Stimulated activated memory B cell treated with anti-CD40 and anti-IgM and Interleukin-4, amounts not matched to agents 10 μg/mL and 1 μg/mL and 100 μg/mL, for 72 hours (primary cell): ENCODE data around the gene CD244.
"Not testable (repeated sequence)": the region's sequence is repeated elsewhere in the genome, so short reads cannot be mapped to it uniquely, and the experiment has no call there.

Experiments used
- ATAC-seq: fragments of 150-1000 bp; cut with Tn5 transposase; 2 replicates; pipeline ENCODE4 v1.10.0; 2021
- H3K27ac Mint-ChIP-seq: one replicate; pipeline ENCODE4 v1.8.0; 2022; ENCODE audit warnings: mild to moderate bottlenecking, mixed read lengths
- H3K27me3 Mint-ChIP-seq: one replicate; pipeline ENCODE4 v1.8.0; 2022; ENCODE audit warnings: mixed read lengths
- H3K36me3 Mint-ChIP-seq: one replicate; pipeline ENCODE4 v1.8.0; 2022; ENCODE audit warnings: mixed read lengths
- H3K4me1 Mint-ChIP-seq: one replicate; pipeline ENCODE4 v1.8.0; 2022; ENCODE audit warnings: mixed read lengths
- H3K4me3 Mint-ChIP-seq: one replicate; pipeline ENCODE4 v1.8.0; 2022; ENCODE audit warnings: mild to moderate bottlenecking, moderate library complexity, mixed read lengths
- H3K9me3 Mint-ChIP-seq: one replicate; pipeline ENCODE4 v1.8.0; 2022; ENCODE audit warnings: mixed read lengths

The CD244 gene

GRCh38 chr1:160862203-160863060, at the start of gene CD244:
CD244 (minus strand) TSS chr1:160862887; CDS start chr1:160862677, 210 bp downstream.
- no peaks in the 10 kb centered on the region for H3K36me3 Mint-ChIP-seq
- peaks cover 10% of the 10 kb centered on the region for H3K27me3 Mint-ChIP-seq
- no peaks in the 10 kb centered on the region for H3K9me3 Mint-ChIP-seq
- peak; percentile 82 for ATAC-seq
- H3K4me3 Mint-ChIP-seq: no peak within 1 kb of the TSS
- H3K27ac Mint-ChIP-seq: peak within 1 kb of the TSS; percentile 18
- peaks cover 24% of the 10 kb centered on the region for H3K4me1 Mint-ChIP-seq

GRCh38 chr1:160911925-160912324, 49.2 kb upstream of the CD244 start:
- Mint-ChIP-seq H3K27me3 (no peaks in the 10 kb centered on the region), H3K4me1 (no peaks in the 10 kb centered on the region), H3K27ac (no peak overlapping the region)

GRCh38 chr1:160911441-160911840, 48.8 kb upstream of the CD244 start:
- H3K27ac Mint-ChIP-seq: no peak overlapping the region
- H3K9me3 Mint-ChIP-seq: no peaks in the 10 kb centered on the region
- no peaks in the 10 kb centered on the region for H3K27me3 Mint-ChIP-seq
- H3K36me3 Mint-ChIP-seq: no peaks in the 10 kb centered on the region
- ATAC-seq: no peak
- no peaks in the 10 kb centered on the region for H3K4me1 Mint-ChIP-seq
- H3K4me3 Mint-ChIP-seq: no peak overlapping the region

More at GRCh38 chr1:160911925-160912324, 49.2 kb upstream of the CD244 start:
- ATAC-seq: no peak
- no peaks in the 10 kb centered on the region for H3K9me3 Mint-ChIP-seq
- H3K4me3 Mint-ChIP-seq: no peak overlapping the region
- H3K36me3 Mint-ChIP-seq: no peaks in the 10 kb centered on the region

GRCh38 chr1:160910170-160910750, 47.6 kb upstream of the CD244 start:
- H3K4me1 Mint-ChIP-seq: no peaks in the 10 kb centered on the region
- no peak for ATAC-seq
- H3K4me3 Mint-ChIP-seq: no peak overlapping the region
- H3K27ac Mint-ChIP-seq: no peak overlapping the region
- no peaks in the 10 kb centered on the region for H3K9me3 Mint-ChIP-seq
- no peaks in the 10 kb centered on the region for H3K36me3 Mint-ChIP-seq
- H3K27me3 Mint-ChIP-seq: no peaks in the 10 kb centered on the region

GRCh38 chr1:160907976-160908375, 45.3 kb upstream of the CD244 start:
- H3K4me1 Mint-ChIP-seq: no peaks in the 10 kb centered on the region
- no peaks in the 10 kb centered on the region for H3K27me3 Mint-ChIP-seq
- no peak overlapping the region for H3K4me3 Mint-ChIP-seq
- no peak overlapping the region for H3K27ac Mint-ChIP-seq
- ATAC-seq: no peak
- no peaks in the 10 kb centered on the region for H3K36me3 Mint-ChIP-seq
- H3K9me3 Mint-ChIP-seq: no peaks in the 10 kb centered on the region

GRCh38 chr1:160905617-160905989, 42.9 kb upstream of the CD244 start:
- Mint-ChIP-seq H3K4me3 (no peak overlapping the region), H3K9me3 (no peaks in the 10 kb centered on the region), H3K4me1 (no peaks in the 10 kb centered on the region), H3K27me3 (peaks cover under 1% of the 10 kb centered on the region), H3K36me3 (no peaks in the 10 kb centered on the region), H3K27ac (no peak overlapping the region)
- no peak for ATAC-seq

- Mint-ChIP-seq H3K4me3 (no peak overlapping the region), H3K27ac (no peak overlapping the region), H3K9me3 (no peaks in the 10 kb centered on the region), H3K4me1 (no peaks in the 10 kb centered on the region), H3K27me3 (peaks cover 6% of the 10 kb centered on the region), H3K36me3 (no peaks in the 10 kb centered on the region)
- no peak for ATAC-seq
Measured at GRCh38 chr1:160904783-160905616, 42.3 kb upstream of the CD244 start.

GRCh38 chr1:160902251-160902650, 39.6 kb upstream of the CD244 start:
- H3K27ac Mint-ChIP-seq, H3K4me1 Mint-ChIP-seq, ATAC-seq, H3K4me3 Mint-ChIP-seq, H3K9me3 Mint-ChIP-seq, H3K36me3 Mint-ChIP-seq: not testable (repeated sequence)
- H3K27me3 Mint-ChIP-seq: peaks cover 29% of the 10 kb centered on the region

GRCh38 chr1:160901768-160902167, 39.1 kb upstream of the CD244 start:
- Mint-ChIP-seq H3K9me3 (no peaks in the 10 kb centered on the region), H3K4me1 (no peaks in the 10 kb centered on the region), H3K4me3 (no peak overlapping the region), H3K27me3 (peaks cover 33% of the 10 kb centered on the region), H3K27ac (no peak overlapping the region), H3K36me3 (no peaks in the 10 kb centered on the region)
- ATAC-seq: no peak

GRCh38 chr1:160900683-160901082, 38.0 kb upstream of the CD244 start:
- not testable (repeated sequence) for ATAC-seq, H3K9me3 Mint-ChIP-seq, H3K4me3 Mint-ChIP-seq, H3K27ac Mint-ChIP-seq, H3K36me3 Mint-ChIP-seq, H3K4me1 Mint-ChIP-seq
- H3K27me3 Mint-ChIP-seq: peaks cover 44% of the 10 kb centered on the region

GRCh38 chr1:160894368-160895135, 31.9 kb upstream of the CD244 start:
- H3K9me3 Mint-ChIP-seq: peaks cover 11% of the 10 kb centered on the region
- peaks cover 84% of the 10 kb centered on the region for H3K27me3 Mint-ChIP-seq
- not testable (repeated sequence) for H3K27ac Mint-ChIP-seq, H3K4me3 Mint-ChIP-seq, H3K4me1 Mint-ChIP-seq, ATAC-seq
- H3K36me3 Mint-ChIP-seq: peaks cover 12% of the 10 kb centered on the region

GRCh38 chr1:160891474-160891873, 28.8 kb upstream of the CD244 start:
- no peak for ATAC-seq
- Mint-ChIP-seq H3K4me1 (no peaks in the 10 kb centered on the region), H3K9me3 (peaks cover 11% of the 10 kb centered on the region), H3K27ac (no peak overlapping the region), H3K36me3 (peaks cover 12% of the 10 kb centered on the region), H3K27me3 (peaks cover 56% of the 10 kb centered on the region), H3K4me3 (no peak overlapping the region)

- Mint-ChIP-seq H3K27me3 (peaks cover 30% of the 10 kb centered on the region), H3K4me3 (no peak overlapping the region), H3K36me3 (peaks cover 6% of the 10 kb centered on the region), H3K4me1 (no peaks in the 10 kb centered on the region), H3K9me3 (peaks cover 4% of the 10 kb centered on the region), H3K27ac (no peak overlapping the region)
- ATAC-seq: no peak
Measured at GRCh38 chr1:160888926-160889325, 26.2 kb upstream of the CD244 start.

GRCh38 chr1:160887071-160887470, 24.4 kb upstream of the CD244 start:
- Mint-ChIP-seq H3K36me3 (no peaks in the 10 kb centered on the region), H3K4me3 (no peak overlapping the region), H3K4me1 (no peaks in the 10 kb centered on the region), H3K27me3 (peaks cover 15% of the 10 kb centered on the region), H3K9me3 (no peaks in the 10 kb centered on the region), H3K27ac (no peak overlapping the region)
- ATAC-seq: no peak

- H3K9me3 Mint-ChIP-seq: no peaks in the 10 kb centered on the region
- H3K27me3 Mint-ChIP-seq: no peaks in the 10 kb centered on the region
- no peak within 1 kb of the TSS for H3K4me3 Mint-ChIP-seq
- H3K27ac Mint-ChIP-seq: no peak within 1 kb of the TSS
- no peaks in the 10 kb centered on the region for H3K36me3 Mint-ChIP-seq
- ATAC-seq: no peak
- no peaks in the 10 kb centered on the region for H3K4me1 Mint-ChIP-seq
Measured at GRCh38 chr1:160885042-160885441, 22.4 kb upstream of the CD244 start, which contains the start of gene ITLN1. ITLN1 (minus strand) TSS chr1:160885180; CDS start chr1:160884877, 303 bp downstream.
